GM23248 (cell line): Measurements from ENCODE around the gene NAB1. TPM values are rescaled to one million over a fixed set of nuclear protein-coding genes. Genes with fewer than 3 reads are reported as not detected.
A peak's percentile ranks its signal among the peaks of the same experiment; 100 is the strongest.

Source experiments
- DNase-seq: peaks from one replicate; pipeline ENCODE4 v3.0.0-alpha.2; 2015
- H2AFZ ChIP-seq: fragments of 200-600 bp; sonication (generic); 2 replicates; pipeline ENCODE4 v1.6.1; 2016; ENCODE audit warnings: antibody characterized with exemption
- H3F3A ChIP-seq: fragments of 200-600 bp; sonication (generic); 2 replicates; pipeline ENCODE4 v1.6.1; 2016; ENCODE audit warnings: mild to moderate bottlenecking, antibody characterized with exemption, mixed run types; ENCODE audit not compliant: insufficient read depth
- H3K27ac ChIP-seq: fragments of 200-600 bp; sonication (generic); 2 replicates; pipeline ENCODE4 v1.5.1; 2016; ENCODE audit warnings: mild to moderate bottlenecking
- H3K27me3 ChIP-seq: fragments of 200-600 bp; sonication (generic); replicated peaks from 2 replicates; pipeline ENCODE4 v1.6.1; 2016; ENCODE audit warnings: mild to moderate bottlenecking; ENCODE audit not compliant: insufficient read depth
- H3K36me3 ChIP-seq: fragments of 200-600 bp; sonication (generic); 2 replicates; pipeline ENCODE4 v1.6.1; 2016; ENCODE audit warnings: low read depth, mild to moderate bottlenecking
- H3K4me1 ChIP-seq: fragments of 200-600 bp; sonication (generic); 2 replicates; pipeline ENCODE4 v1.6.1; 2016; ENCODE audit warnings: mild to moderate bottlenecking; ENCODE audit not compliant: insufficient read depth
- H3K4me2 ChIP-seq: fragments of 200-600 bp; sonication (generic); one replicate; pipeline ENCODE4 v1.6.1; 2016; ENCODE audit warnings: mild to moderate bottlenecking; ENCODE audit not compliant: unreplicated experiment
- H3K4me3 ChIP-seq: fragments of 200-600 bp; sonication (generic); 2 replicates; pipeline ENCODE4 v1.5.1; 2016; ENCODE audit warnings: mild to moderate bottlenecking
- H3K79me2 ChIP-seq: fragments of 200-600 bp; sonication (generic); 2 replicates; pipeline ENCODE4 v1.6.1; 2016; ENCODE audit warnings: mild to moderate bottlenecking; ENCODE audit not compliant: insufficient read depth
- H3K9ac ChIP-seq: fragments of 200-600 bp; sonication (generic); 2 replicates; pipeline ENCODE4 v1.6.1; 2016; ENCODE audit warnings: mild to moderate bottlenecking
- H3K9me2 ChIP-seq: fragments of 200-600 bp; sonication (generic); 2 replicates; pipeline ENCODE4 v1.6.1; 2016; ENCODE audit warnings: mixed run types, mild to moderate bottlenecking, moderate library complexity; ENCODE audit not compliant: insufficient read depth
- H3K9me3 ChIP-seq: fragments of 200-600 bp; sonication (generic); one replicate; pipeline ENCODE4 v1.6.1; 2017; ENCODE audit warnings: low read depth
- H4K20me1 ChIP-seq: fragments of 200-600 bp; sonication (generic); 2 replicates; pipeline ENCODE4 v1.6.0; 2016; ENCODE audit not compliant: insufficient read depth
- EZH2 ChIP-seq: fragments of 200-600 bp; sonication (generic); IDR thresholded peaks from 2 replicates; pipeline ENCODE4 v1.6.1; 2018; ENCODE audit warnings: antibody characterized with exemption, mild to moderate bottlenecking; ENCODE audit not compliant: insufficient read depth, poor library complexity, severe bottlenecking
- EZH2phosphoT487 ChIP-seq: fragments of 200-600 bp; sonication (generic); IDR thresholded peaks from 2 replicates; pipeline ENCODE4 v1.6.1; 2018; ENCODE audit warnings: antibody characterized with exemption, moderate library complexity, mild to moderate bottlenecking, low read depth; ENCODE audit not compliant: insufficient read depth
- WGBS, 2 experiments: methylation state at CpG; one replicate each; pipeline ENCODE4 v1.1.6; 2015 to 2017; ENCODE audit warnings: low lambda C conversion rate in 2 of 2, low coverage in 1 of 2; ENCODE audit errors: missing lambda C conversion rate in 2 of 2; 5-methylcytosine and 5-hydroxymethylcytosine counted together
- in situ Hi-C: fragments of 300-500 bp; cut with MboI; formaldehyde crosslinking; loops from 2 replicates; pipeline ENCODE4 v1.15.0; 2020
- polyA plus RNA-seq: library from polyadenylated mRNA; unstranded; fragments of >200 nt; fragmentation: Nextera tagmentation; extraction: Ambion mirVana; gene quantifications from 2 replicates; pipeline ENCODE4 v1.2.1, GENCODE V29; 2016
- total RNA-seq: library from RNA; depleted of rRNA; stranded (reverse); fragments of >200 nt; shearing (Covaris generic); gene quantifications from 2 replicates; pipeline ENCODE4 v1.2.3, GENCODE V29; 2014

Gene NAB1
- total and polyA plus RNA-seq, 2 experiments from 2014 or later, result 13.0 to 44.1 TPM

GRCh38 chr2:190695739-190696138 lies 46.9 kb downstream of the NAB1 start:
- no peak overlapping the region for H3K27ac ChIP-seq
- WGBS, 2 experiments, result 70 to 76% methylated on average over 4 of the region's 4 CpGs
- no peak overlapping the region for H2AFZ ChIP-seq
- H3K27me3 ChIP-seq, result no peaks in the 10 kb centered on the region
- H3K4me3 ChIP-seq, result no peak overlapping the region
- no peak overlapping the region for H3K4me2 ChIP-seq
- no peaks in the 10 kb centered on the region for H4K20me1 ChIP-seq
- no peaks in the 10 kb centered on the region for H3K9me3 ChIP-seq
- H3K79me2 ChIP-seq, result no peaks in the 10 kb centered on the region
- DNase-seq, result peak; percentile 49
- no peak for TF ChIP-seq EZH2
- TF ChIP-seq EZH2phosphoT487, result no peak
- peaks cover 14% of the 10 kb centered on the region for H3K4me1 ChIP-seq
- no peaks in the 10 kb centered on the region for H3K9me2 ChIP-seq
- in situ Hi-C loops, result no loop called here
- H3K36me3 ChIP-seq, result peaks cover 15% of the 10 kb centered on the region
- H3F3A ChIP-seq, result 0 out of 2 replicates have a peak, but pooled peaks cover 15% of the 10 kb centered on the region
- H3K9ac ChIP-seq, result no peak overlapping the region

- H3K4me1 ChIP-seq, result peaks cover 14% of the 10 kb centered on the region
- no peak overlapping the region for H3K4me2 ChIP-seq
- no peak overlapping the region for H3K4me3 ChIP-seq
- H3K9ac ChIP-seq, result no peak overlapping the region
- H3K36me3 ChIP-seq, result peaks cover 12% of the 10 kb centered on the region; the same call in 1 of the 2 replicates
- no peaks in the 10 kb centered on the region for H3K79me2 ChIP-seq
- DNase-seq, result no peak
- no peak overlapping the region for H3K27ac ChIP-seq
- no peak for TF ChIP-seq EZH2phosphoT487
- no peak for TF ChIP-seq EZH2
- in situ Hi-C loops, result no loop called here
- no peaks in the 10 kb centered on the region for H3K27me3 ChIP-seq
- H2AFZ ChIP-seq, result no peak overlapping the region
- WGBS, 2 experiments, result 85 to 95% methylated on average over 3 of the region's 3 CpGs
- H3K9me3 ChIP-seq, result no peaks in the 10 kb centered on the region
- H3K9me2 ChIP-seq, result no peaks in the 10 kb centered on the region
- H3F3A ChIP-seq, result 0 out of 2 replicates have a peak, but pooled peaks cover 15% of the 10 kb centered on the region
- no peaks in the 10 kb centered on the region for H4K20me1 ChIP-seq
Observed at GRCh38 chr2:190696792-190697398, 48.0 kb downstream of the NAB1 start.

GRCh38 chr2:190697421-190697820 lies 48.5 kb downstream of the NAB1 start:
- no peaks in the 10 kb centered on the region for H3K9me2 ChIP-seq
- H3K4me2 ChIP-seq, result no peak overlapping the region
- H3K27ac ChIP-seq, result no peak overlapping the region
- H2AFZ ChIP-seq, result no peak overlapping the region
- no peak overlapping the region for H3K4me3 ChIP-seq
- no peak for TF ChIP-seq EZH2
- no peak for TF ChIP-seq EZH2phosphoT487
- 94 to 96% methylated on average over 4 of the region's 4 CpGs for WGBS, 2 experiments
- H3K4me1 ChIP-seq, result peaks cover 14% of the 10 kb centered on the region
- no peaks in the 10 kb centered on the region for H3K27me3 ChIP-seq
- in situ Hi-C loops, result no loop called here
- no peaks in the 10 kb centered on the region for H3K79me2 ChIP-seq
- no peak overlapping the region for H3K9ac ChIP-seq
- 0 out of 2 replicates have a peak, but pooled peaks cover 15% of the 10 kb centered on the region for H3F3A ChIP-seq
- DNase-seq, result no peak
- H4K20me1 ChIP-seq, result no peaks in the 10 kb centered on the region
- no peaks in the 10 kb centered on the region for H3K9me3 ChIP-seq
- H3K36me3 ChIP-seq, result peaks cover 6% of the 10 kb centered on the region; the same call in 1 of the 2 replicates

- Histone ChIP-seq H3K4me3 (no peak overlapping the region), H3K27me3 (no peaks in the 10 kb centered on the region), H3K27ac (no peak overlapping the region), H3K36me3 (no peaks in the 10 kb centered on the region; the same call in 1 of the 2 replicates), H3K4me1 (peaks cover 14% of the 10 kb centered on the region), H2AFZ (peak overlapping the region; percentile 21; the same call in 1 of the 2 replicates), H3K9me2 (no peaks in the 10 kb centered on the region), H3K79me2 (no peaks in the 10 kb centered on the region), H3K4me2 (no peak overlapping the region), H4K20me1 (no peaks in the 10 kb centered on the region), H3F3A (0 out of 2 replicates have a peak, but pooled peaks cover 9% of the 10 kb centered on the region), H3K9ac (no peak overlapping the region), H3K9me3 (no peaks in the 10 kb centered on the region)
- 34 to 38% methylated on average over 5 of the region's 5 CpGs for WGBS, 2 experiments
- TF ChIP-seq EZH2 (no peak), EZH2phosphoT487 (no peak)
- in situ Hi-C loops, result no loop called here
- DNase-seq, result peak; percentile 34
Observed at GRCh38 chr2:190698895-190699294, 50.0 kb downstream of the NAB1 start.
